HEK293T (cell line): ENCODE measurements around the gene SCNN1A.

Experiments
- ARNT ChIP-seq: fragments of 450-650 bp; IDR thresholded peaks from 2 replicates; pipeline ENCODE4 v1.6.1; 2017; ENCODE audit warnings: mild to moderate bottlenecking
- BHLHE40 ChIP-seq: fragments of 450-650 bp; IDR thresholded peaks from 2 replicates; pipeline ENCODE4 v1.6.1; 2016; ENCODE audit warnings: mild to moderate bottlenecking, moderate library complexity, borderline replicate concordance
- CTBP1 ChIP-seq: fragments of 450-650 bp; IDR thresholded peaks from 2 replicates; pipeline ENCODE4 v1.6.1; 2016; ENCODE audit warnings: borderline replicate concordance
- ELF4 ChIP-seq: fragments of 450-650 bp; IDR thresholded peaks from 2 replicates; pipeline ENCODE4 v1.6.1; 2017; ENCODE audit warnings: antibody characterized with exemption
- FOXK2 ChIP-seq: fragments of 450-650 bp; IDR thresholded peaks from 2 replicates; pipeline ENCODE4 v1.6.1; 2016; ENCODE audit warnings: mild to moderate bottlenecking
- FOXM1 ChIP-seq: fragments of 450-650 bp; IDR thresholded peaks from 2 replicates; pipeline ENCODE4 v1.6.1; 2017; ENCODE audit warnings: mild to moderate bottlenecking, borderline replicate concordance
- L3MBTL2 ChIP-seq: fragments of 450-650 bp; conservative IDR thresholded peaks from 2 replicates; pipeline ENCODE4 v1.6.1; 2016; ENCODE audit warnings: mild to moderate bottlenecking
- NFRKB ChIP-seq: fragments of 450-650 bp; IDR thresholded peaks from 2 replicates; pipeline ENCODE4 v1.6.1; 2016; ENCODE audit warnings: mild to moderate bottlenecking, moderate library complexity
- SP1 ChIP-seq: fragments of 450-650 bp; IDR thresholded peaks from 2 replicates; pipeline ENCODE4 v1.6.1; 2017
- SUZ12 ChIP-seq: fragments of 450-650 bp; IDR thresholded peaks from 2 replicates; pipeline ENCODE4 v1.6.1; 2016; ENCODE audit warnings: mild to moderate bottlenecking
- TARDBP ChIP-seq: fragments of 450-650 bp; IDR thresholded peaks from 2 replicates; pipeline ENCODE4 v1.6.1; 2016
- ZNF384 ChIP-seq: fragments of 450-650 bp; IDR thresholded peaks from 2 replicates; pipeline ENCODE4 v1.6.1; 2016
- TF ChIP-seq, protein P1 (sequence below): fragments of 450-650 bp; IDR thresholded peaks from 2 replicates; pipeline ENCODE4 v1.6.1; 2016

DNA sequence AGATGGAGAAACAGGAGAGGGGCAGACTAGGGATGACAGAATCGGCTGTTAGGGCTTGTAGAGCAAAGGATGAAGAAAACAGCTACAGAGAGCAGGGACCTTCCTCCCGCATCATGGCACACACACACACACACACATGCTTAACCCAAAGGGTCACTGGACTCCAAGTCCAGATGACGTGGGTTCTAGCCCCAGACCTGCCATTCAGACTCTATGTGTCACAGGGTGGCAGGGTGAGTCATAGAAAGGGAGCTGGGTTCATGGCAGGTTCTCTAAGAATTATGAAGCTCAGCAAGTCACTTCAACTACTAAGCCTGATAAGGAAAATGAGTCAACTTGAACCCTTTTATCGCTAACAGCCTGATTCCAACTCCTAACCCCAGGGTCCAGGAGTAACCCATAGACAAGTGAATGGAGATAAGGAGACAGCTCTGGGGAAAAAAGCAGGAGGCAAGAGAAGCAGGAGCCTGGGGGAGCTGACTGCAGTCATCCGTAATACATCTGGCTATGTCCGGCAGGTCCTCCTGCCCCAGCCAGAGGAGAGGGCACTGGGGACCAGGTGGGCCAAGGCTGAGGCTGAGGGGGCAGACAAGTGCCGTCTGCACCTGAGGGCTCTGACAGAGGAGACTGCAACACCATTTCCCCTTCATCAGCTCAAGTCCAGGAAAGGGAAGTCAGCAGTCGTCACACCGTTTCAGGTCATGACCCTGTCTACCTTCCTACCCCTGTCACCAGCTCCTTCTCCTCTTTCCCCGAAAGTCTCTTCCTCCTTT is 29.9 kb downstream of the SCNN1A start:
- TF ChIP-seq ZNF384 (no peak), SUZ12 (no peak), L3MBTL2 (no peak), FOXK2 (no peak), FOXM1 (no peak), BHLHE40 (no peak), NFRKB (no peak), ELF4 (no peak), ARNT (no peak), SP1 (no peak), TARDBP (no peak), CTBP1 (no peak)
- TF ChIP-seq, protein P1, sequence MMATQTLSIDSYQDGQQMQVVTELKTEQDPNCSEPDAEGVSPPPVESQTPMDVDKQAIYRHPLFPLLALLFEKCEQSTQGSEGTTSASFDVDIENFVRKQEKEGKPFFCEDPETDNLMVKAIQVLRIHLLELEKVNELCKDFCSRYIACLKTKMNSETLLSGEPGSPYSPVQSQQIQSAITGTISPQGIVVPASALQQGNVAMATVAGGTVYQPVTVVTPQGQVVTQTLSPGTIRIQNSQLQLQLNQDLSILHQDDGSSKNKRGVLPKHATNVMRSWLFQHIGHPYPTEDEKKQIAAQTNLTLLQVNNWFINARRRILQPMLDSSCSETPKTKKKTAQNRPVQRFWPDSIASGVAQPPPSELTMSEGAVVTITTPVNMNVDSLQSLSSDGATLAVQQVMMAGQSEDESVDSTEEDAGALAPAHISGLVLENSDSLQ, result no peak
